ENCODE results near the gene MINDY4B.

DNA sequence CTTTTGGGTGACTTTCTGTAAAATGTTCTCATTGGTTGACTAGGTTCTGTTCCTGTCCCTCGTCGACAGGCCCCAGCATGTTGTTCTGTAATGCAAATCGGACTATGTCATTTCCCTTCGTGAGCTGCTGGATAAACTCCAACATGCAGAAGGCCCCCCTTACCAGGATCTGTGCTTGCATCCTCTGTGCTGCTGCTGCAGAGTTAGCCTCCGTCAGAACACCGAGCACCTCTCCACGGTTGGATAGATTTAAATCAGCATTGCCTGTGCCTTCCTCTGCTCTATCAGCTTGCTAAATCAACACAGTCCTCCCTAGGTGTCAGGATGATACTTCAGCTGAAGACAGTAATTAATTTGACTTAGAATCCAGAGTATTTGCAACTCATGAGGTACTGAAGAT, 12.7 kb upstream of the MINDY4B start:
- no peak for TF ChIP-seq POLR2A (IDR thresholded peaks at IDR 0.05)
- TF ChIP-seq, protein P1, sequence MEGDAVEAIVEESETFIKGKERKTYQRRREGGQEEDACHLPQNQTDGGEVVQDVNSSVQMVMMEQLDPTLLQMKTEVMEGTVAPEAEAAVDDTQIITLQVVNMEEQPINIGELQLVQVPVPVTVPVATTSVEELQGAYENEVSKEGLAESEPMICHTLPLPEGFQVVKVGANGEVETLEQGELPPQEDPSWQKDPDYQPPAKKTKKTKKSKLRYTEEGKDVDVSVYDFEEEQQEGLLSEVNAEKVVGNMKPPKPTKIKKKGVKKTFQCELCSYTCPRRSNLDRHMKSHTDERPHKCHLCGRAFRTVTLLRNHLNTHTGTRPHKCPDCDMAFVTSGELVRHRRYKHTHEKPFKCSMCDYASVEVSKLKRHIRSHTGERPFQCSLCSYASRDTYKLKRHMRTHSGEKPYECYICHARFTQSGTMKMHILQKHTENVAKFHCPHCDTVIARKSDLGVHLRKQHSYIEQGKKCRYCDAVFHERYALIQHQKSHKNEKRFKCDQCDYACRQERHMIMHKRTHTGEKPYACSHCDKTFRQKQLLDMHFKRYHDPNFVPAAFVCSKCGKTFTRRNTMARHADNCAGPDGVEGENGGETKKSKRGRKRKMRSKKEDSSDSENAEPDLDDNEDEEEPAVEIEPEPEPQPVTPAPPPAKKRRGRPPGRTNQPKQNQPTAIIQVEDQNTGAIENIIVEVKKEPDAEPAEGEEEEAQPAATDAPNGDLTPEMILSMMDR (IDR thresholded peaks at IDR 0.05) = no peak

All from prostate gland (tissue), 2 donors.